G401 (cell line): ENCODE measurements around the gene PLPPR3. TPM values are rescaled to one million over a fixed set of nuclear protein-coding genes. Genes with fewer than 3 reads are reported as not detected.
A peak's percentile ranks its signal among the peaks of the same experiment; 100 is the strongest.

Experiments
- DNase-seq: peaks from one replicate; pipeline ENCODE4 v3.0.0-alpha.2; 2015; ENCODE audit warnings: low spot score
- in situ Hi-C: cut with HindIII; loops from 2 replicates; pipeline ENCODE4 v1.10.0; 2016; ENCODE audit warnings: low sequenced_read_pairs, mixed read lengths
- total RNA-seq: library from RNA; depleted of rRNA; stranded (reverse); fragments of >200 nt; shearing (Covaris generic); gene quantifications from 2 replicates; pipeline ENCODE4 v1.2.3, GENCODE V29; 2014

The PLPPR3 gene
- total RNA-seq, 1 experiment from 2014 or later: 47.9 TPM

DNA sequence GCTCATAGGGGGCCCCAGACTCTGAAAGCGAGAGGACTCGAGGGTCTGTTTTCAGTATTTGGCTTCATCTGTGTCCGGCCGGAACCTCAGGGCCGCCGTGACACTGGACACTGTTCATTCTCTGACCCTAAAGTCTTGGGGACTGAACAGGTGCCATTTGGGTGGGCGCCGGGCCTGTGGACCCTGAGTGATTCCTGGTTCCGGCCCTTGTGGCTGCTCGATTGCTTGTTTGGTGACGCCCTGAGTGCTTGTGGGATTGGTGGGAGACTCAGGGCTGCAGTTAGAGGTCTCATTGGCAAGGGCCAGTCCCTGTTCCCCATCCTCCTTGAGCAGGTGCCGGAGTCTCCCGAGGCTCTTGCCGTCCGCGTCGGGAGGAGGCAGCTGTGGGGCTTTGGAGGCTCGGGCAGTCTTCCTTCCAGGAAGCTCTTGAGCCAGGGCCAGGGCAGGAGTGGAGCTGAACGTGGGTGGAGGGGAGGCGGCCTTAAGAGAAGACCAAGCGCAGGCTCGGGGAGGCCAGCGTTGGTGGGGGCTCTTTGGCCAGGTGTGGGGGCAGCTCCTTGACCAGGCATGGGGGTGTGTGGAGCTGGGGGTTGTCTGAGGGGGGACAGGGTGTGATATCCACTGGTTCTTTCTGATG, 19.8 kb downstream of the PLPPR3 start:
- in situ Hi-C loops: no loop called here

DNA sequence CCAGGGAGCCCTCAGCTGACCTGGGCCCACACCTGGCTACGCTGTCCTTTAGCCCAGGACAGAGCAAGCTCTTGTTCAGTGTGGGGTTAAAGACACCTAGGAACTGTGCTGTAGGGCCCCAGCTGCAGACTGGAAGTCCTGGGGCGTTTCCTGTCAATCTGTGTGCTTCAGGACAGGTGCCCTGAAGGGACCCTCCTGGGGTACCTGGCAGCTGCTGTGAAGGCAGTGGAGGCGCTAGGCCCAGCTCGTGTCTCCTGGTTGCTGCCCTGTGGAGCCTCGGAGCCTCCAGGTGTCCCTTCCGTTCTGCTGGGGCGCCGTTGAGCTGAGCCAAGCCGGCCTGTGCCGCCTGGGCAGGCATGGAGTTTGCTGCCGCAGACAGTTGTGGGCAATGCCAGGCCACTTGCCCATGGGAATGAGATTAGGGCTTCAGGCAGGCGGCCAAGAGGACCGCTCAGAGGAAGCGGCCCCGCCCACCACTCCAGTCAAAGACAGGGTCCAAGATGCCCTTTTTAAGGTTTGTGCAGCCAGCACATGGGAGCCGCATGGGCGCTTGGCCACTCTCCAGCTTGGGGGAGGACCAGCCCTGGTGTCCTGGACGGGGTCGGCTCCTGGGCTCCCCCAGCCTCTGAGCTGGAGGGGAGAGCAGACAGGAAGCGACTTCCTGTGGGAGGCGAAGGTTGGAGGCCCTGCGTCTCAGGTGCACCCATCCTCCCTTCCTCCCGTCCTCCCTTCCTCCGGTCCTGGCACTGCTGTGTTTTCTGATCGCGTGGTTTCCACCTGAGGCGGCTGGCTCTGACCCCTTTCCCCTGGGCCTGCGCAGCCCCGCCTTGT, 20.5 kb downstream of the PLPPR3 start:
- DNase-seq: no peak
- in situ Hi-C loops: no loop called here

More for the DNA sequence above, 19.8 kb downstream of the PLPPR3 start:
- DNase-seq: no peak

DNA sequence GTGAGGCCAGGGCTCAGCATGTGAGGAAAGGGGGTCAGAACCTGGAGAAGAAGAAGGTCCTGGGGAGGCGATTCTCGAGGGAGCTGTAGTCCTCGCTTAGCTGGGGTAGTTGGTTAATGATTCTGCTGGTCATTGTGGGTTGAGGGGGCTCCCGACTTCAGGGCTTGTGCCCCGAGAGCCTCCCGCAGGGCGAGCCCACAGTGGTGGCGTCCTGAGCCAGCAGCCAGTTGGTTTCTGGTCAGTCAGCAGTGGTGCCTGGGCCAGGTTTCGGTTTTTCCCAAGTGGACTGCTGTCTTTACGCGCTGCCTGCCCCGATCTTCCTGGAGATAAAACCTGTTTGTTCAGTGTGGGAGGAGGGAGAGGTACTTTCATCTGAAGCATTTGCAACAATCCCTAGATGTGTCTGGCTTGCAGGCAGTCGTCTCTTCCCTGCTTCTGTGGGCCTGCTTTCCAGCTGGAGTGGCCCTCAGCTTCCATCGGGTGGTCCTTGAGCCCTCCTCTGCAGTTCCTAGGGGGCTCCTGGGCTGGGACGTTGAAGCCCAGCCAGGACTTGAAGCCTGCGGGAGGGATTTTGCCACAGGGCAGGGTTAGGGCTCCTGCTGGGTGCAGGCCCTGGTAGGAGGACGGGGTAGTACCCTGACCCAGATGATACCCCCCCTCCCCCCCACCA, 21.3 kb downstream of the PLPPR3 start:
- in situ Hi-C loops: no loop called here
- no peak for DNase-seq

DNA sequence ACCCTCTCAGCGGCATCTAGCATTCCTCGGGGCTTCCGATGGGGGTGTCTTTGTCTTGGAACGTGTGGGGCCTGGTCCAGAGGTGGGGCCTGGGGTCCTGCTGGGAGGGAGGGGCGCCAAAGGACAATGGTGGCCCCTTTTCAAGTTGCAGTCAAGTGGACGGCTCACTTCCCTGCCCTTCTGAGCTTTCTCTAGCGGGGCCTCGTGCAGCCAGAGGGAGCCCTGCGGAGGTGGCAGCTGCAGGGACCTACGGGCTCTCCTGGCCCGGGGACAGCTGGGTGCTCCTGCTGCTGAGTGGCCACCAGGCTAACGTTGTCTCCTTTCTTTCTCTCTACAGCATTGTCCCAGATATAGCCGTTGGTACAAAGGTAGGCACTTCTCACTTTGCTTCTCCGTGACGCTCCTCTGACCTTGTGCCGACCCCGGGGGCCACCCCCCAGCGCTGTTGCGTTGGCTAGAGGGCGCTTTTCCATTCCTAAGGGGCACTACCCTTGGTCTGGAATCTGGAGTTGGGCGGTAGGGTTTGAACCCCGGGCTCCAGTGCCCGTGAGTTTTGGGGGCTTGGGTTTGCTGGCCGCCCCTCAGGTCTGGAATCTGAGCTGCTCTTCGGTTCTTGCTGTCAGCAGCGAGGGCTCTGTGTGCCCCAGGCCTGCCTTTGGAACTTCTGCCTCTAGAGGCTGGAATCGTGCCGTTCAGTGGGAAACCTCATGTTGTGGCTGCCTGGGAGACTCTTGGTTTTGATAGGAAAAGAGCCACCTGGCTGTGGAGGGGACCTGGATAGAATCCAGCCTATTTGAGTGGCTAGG, 22.5 kb downstream of the PLPPR3 start:
- no peak for DNase-seq
- in situ Hi-C loops: no loop called here

DNA sequence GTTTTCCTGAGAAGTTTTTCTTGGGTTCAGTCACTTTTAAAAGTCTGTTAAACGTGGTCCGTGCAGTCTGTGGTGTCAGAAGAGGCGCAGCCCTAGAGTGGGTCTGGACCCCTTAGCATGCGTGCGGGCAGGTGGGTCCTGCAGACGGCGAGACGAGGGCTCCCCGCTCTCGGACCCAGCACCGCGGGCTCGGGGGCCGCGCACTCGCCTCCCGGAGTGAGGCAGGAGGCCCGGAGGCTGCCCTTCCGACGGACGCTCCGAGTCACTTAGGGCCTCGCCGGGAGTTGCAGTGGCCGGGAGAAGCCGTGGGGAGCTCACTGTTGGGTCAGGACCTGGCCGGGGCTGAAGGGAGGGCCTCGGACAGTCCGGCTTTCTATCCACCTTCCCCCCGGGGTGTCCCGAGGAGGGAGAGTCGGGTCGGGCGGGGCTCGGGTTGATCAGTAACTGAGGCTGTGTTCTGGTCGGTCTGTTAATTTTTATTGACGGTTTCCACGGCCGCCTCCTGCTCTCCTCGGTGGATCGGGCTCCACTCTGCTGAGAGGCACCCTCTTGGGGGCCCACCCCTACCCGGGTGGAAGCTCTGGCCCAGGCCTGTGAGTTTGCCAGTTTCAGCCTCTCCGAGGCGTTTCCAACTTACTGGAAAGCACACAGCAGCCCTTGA, 23.2 kb downstream of the PLPPR3 start:
- in situ Hi-C loops: no loop called here
- no peak for DNase-seq

DNA sequence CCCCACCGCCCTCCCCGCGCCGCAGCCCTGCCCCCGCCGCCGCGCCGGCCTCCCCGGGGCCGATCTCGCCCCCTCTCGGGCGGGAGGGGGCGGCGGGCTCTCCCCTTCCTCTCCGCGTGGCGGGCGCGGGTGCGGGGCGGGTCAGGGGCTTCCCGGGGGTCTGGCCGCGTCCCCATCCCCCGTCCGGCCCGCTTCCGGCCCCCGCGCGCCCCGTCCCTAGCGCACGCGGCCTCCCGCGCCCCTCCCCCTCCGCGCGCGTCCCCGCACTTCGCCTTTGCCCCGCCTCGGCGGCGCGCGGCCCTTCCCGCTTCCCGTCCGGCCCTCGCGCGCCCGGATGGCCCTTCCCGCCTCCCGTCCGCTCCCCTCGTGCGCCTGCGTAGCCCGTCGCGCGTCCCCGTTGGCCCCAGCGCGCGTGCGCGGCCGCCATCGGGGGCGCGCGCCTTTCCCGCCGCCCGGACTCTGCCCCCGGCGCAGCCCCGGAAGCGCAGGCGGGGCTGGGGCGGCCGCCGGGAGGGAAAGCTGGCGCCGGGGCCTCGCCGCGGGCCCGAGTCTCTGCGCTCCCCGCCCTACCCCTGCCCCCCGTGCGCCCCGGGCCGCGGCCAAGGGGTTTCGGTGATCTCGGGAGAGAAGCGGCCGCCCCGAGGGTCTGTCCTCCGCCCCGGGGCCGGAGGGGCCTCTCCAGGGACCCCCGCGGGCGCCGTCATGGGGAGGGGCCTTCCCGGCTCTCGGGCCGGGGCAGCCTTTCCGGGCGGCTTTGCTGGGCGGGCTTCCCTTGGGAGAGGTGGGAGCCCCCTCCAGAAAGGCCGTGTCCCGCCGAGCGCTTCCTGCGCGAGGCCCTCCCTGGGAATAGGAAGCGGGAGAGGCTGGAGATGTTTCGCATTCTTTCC, 24.0 kb downstream of the PLPPR3 start:
- in situ Hi-C loops: no loop called here
- peak; percentile 67 for DNase-seq

DNA sequence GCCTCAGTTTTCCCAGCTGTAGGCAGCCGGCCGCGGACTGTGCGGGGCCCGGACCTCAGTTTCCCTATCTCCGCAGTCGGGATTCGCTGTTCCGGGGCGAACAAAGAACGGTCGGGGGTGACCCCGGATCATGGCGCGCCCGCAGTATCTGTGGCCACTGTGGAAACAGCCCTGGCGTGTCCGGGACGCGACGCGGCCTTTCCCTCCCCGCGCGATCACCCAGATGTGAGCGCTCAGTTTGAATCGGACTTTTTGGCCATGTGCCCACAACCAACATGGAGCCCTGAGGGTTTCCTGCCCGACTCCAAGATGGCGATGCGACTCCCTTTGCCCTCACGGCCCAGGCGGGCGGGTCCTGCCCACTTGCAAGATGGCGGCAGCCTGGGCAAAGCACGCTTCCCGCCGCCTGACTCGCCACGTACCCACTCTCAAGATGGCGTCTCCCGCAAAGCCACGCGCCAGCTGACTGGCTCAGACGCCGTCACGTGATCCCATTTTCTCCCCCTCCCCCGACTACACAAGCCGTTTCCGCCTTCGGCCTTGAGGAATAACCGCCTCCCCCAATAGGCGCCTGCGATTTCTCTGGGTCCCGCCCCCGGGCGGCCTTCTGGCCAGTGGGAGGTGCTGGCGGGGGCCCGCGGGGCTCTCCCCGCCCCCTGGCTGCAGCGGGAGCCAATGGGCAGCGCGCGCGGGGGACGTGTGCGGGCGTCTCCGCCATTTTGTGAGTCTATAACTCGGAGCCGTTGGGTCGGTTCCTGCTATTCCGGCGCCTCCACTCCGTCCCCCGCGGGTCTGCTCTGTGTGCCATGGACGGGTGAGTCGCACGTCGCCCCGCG, 24.8 kb downstream of the PLPPR3 start, which contains the start of gene PTBP1:
PTBP1 (plus strand) TSS at position 761 of the 836 bp plus-strand sequence; CDS start at position 807, 46 bp downstream.
- in situ Hi-C loops: no loop called here

DNA sequence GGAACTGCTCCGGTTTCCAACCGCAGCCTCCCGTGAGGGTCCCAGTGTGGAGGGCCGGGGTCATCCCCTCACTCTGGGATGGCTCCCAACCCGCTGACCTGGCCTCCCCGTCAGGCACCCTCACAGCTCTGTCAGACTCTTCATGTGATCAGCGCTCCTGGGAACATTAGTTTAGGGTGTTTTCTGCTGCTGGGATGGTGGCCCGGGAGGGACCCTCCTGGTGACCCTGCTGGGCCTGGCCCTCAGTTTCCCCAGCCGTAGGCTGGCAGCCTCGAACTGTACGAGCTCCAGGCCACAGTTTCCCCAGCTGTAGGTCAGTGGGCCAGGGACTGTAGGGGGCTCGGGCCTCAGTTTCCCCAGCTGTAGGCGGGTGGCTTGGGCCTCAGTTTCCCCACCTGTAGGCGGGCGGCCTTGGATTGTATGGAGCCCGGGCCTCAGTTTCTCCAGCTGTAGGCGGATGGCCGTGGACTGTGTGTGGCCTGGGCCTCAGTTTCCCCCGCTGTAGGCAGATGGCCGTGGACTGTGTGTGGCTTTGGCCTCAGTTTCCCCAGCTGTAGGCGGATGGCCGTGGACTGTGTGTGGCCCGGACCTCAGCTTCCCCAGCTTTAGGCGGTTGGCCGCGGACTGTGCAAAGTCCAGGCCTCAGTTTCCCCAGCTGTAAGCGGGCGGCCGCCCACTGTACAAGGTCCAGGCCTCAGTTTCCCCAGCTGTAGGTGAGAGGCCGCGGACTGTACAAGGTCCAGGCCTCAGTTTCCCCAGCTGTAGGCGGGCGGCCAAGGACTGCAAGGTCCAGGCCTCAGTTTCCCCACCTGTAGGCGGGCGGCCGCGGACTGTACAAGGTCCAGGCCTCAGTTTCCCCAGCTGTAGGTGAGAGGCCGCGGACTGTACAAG, 25.8 kb downstream of the PLPPR3 start:
- no peak for DNase-seq
- in situ Hi-C loops: no loop called here

More for the DNA sequence above, 24.8 kb downstream of the PLPPR3 start, which contains the start of gene PTBP1:
- DNase-seq: peak; percentile 100

DNA sequence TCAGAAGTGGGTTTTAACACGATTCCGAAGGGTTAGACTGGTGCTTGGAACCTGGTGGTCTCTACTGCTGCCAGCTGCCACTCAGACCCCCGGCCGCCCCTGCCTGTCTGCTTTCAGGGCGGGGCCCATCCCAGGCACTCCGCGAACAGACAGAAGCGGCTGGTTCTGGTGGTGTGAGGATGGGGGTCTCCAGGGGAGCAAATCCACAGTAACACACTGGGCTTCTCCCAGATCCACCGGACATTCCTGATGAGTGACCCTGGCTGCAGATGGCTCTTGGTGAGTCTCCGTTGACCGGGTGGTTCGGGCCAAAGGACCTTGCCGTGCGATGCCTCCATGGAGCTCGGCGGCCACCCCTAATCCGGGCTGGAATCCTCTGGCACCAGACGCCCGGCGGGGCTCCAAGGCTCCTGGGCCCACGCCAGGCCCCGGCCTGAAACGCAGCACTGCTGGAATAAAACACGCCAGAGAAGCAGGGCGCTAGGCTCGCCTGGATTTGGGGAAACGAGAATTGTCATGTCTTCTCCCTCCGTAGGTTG, 26.6 kb downstream of the PLPPR3 start:
- in situ Hi-C loops: no loop called here

DNA sequence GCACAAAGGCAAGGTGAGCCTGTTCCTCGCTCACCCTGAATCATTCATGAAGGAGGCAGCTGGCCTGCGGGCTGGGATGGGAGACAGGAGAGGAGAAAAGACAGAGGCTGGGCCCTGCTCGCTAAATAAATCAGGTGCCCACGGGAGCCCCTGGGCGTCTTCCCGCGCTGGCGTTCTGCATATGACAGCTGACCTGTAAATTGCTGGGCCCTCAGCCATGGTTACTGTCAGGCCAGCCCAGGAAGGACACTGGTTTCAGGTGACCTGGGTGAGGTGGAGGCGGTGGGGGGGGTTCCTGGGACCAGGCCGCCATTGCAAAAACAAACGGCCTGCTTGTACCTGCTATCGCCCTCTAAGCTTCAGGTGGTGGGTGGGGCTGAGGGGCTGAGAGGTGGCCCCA, 27.9 kb downstream of the PLPPR3 start:
- no peak for DNase-seq
- in situ Hi-C loops: no loop called here

More for the DNA sequence above, 26.6 kb downstream of the PLPPR3 start:
- DNase-seq: no peak

DNA sequence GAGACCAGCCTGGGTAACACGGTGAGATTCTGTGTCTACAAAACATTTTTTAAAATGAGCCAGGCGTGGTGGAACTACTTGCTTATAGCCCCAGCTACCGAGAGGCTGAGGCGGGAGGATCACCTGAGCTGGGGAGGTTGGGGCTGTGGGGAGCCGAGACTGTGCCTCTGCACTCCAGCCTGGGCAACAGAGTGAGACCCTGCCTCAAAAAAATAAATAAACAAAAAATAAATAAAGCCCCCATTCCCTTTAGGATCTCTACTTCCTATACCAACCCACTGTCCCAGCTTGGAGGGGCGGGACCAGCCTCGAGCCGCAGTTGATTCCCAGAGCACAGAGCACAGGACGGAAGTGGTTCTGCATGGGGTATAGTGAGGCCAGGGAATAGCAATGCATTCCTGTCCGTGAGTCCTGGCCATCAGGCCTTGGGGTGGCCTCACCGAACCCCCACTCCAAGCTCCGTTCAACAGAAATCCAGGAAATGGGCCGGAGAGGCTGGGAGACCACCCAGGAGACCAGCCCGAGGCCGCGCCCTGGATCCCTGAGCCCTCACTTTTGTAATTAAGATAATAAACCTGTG, 29.4 kb downstream of the PLPPR3 start:
- in situ Hi-C loops: no loop called here

DNA sequence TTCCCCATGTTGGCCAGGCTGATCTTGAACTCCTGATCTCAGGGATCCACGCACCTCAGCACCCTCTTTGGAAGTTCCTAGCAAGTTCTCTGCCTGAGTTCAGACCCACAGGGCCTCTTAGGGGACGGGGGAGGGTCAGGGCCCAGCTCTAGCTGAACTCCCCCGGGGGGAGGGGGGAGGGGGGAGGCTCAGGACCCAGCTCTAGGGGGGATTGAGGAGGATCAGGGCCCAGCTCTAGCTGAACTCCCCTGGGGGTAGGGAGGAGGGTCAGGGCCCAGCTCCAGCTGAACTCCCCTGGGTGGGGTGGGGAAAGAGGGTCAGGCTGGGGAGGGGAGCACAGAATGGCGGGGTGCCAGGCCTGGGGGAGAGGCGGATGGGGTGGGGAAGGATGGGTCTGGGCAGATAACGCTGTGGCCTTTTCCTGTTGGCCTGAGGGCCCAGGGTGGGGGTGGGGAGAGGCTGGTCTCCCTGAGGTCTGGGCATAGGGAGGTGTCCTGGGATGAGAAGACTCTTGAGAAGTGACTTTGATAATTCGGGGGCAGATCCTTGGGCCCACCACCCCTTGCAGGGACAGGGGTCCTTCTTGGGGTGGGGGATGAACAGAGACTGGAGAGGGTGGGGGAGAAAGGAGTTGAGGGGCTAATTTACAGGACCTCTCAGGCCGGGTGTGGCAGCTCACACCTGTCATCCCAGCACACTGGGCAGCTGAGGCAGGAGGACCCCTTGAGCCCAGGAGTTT, 30.0 kb downstream of the PLPPR3 start:
- DNase-seq: no peak
- in situ Hi-C loops: no loop called here

More for the DNA sequence above, 29.4 kb downstream of the PLPPR3 start:
- no peak for DNase-seq

DNA sequence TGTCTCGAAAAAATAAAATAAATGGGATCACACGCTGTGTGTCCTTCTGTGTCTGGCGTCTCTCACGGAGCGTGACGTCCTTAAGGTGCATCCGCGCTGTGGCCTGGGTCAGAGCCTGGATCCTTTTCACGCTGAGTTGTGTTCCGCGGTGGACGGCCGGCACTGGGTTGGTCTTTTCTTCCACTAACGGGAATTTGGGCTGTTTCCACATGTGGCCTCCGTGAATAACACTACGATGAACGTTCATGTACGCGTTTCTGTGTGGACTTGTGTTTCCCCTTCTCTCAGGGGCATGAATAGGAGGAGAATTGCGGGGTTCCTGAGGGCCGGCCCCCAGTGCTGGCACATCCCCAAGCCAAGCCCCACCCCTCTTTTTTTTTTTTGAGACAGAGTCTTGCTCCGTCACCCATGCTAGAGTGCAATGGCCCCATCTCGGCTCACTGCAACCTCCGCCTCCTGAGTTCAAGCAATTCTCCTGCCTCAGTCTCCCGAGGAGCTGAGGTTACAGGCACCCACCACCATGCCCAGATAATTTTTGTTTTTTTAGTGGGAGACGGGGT, 30.7 kb downstream of the PLPPR3 start:
- DNase-seq: no peak
- in situ Hi-C loops: no loop called here

DNA sequence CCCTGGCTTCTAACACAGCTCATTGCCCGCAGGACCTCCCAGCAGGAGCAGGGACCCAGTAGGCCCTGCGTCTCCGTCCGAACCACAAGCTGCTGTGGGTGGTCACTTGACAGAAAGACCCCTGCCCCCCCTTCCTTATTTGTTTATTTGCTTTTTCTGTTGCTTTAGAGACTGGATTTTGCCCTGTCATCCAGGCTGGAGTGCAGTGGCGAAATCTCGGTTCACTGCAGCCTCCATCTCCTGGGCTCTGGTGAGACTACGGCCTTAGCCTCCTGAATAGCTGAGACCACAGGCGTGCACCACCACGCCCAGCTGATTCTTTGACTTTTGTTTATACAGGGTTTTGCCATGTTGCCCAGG, 32.1 kb downstream of the PLPPR3 start:
- DNase-seq: no peak
- in situ Hi-C loops: no loop called here
